GM19324 (cell line): ENCODE measurements around the gene HNRNPD.
"Not testable (repeated sequence)": the region's sequence is repeated elsewhere in the genome, so short reads cannot be mapped to it uniquely, and the experiment has no call there.

Source experiments
- ATAC-seq: cut with Tn5 transposase; IDR thresholded peaks from one replicate; pipeline ENCODE4 v1.9.1; 2021; ENCODE audit warnings: mild to moderate bottlenecking, moderate library complexity; ENCODE audit not compliant: unreplicated experiment, low FRiP score

HNRNPD gene, protein sequence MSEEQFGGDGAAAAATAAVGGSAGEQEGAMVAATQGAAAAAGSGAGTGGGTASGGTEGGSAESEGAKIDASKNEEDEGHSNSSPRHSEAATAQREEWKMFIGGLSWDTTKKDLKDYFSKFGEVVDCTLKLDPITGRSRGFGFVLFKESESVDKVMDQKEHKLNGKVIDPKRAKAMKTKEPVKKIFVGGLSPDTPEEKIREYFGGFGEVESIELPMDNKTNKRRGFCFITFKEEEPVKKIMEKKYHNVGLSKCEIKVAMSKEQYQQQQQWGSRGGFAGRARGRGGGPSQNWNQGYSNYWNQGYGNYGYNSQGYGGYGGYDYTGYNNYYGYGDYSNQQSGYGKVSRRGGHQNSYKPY

DNA sequence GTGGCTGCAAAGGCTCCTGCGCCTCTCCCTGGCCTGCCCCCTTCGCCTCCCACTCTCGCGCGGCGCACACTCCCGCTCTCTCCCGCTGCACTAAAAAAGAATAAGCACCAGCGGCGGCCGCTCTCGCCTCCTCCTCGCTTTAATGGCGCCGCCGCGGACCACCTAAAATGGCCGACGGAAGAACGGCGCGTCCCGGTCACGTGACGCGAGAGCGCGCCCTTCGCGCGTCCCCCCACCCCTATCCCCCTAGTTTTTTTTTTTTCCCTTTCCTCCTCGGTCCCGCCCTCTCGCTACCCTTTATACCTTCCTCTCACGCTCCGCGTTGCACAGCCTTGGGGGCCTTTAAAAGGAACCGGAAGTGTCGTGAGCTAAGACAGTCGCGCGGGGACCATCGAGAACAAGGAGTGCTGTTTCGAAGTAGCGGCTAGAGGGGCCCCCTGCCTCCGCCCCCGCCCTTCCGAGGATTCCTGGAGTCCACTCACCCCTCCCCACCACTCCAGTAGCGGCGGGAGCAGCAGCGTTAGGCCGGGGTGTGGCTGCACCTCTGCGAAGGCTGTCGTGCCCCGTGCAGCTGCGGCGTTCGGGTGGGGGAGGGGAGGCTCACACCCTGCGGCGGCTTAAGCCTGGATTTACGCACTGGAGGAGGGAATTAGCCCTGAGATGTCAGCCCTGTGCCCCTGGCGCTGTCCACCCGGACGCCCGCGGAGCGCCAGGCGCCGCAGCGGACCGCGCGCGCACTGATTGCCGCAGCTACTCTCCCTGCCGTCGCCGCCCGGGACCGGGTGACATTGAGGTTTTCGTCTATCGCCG is at the start of gene HNRNPD:
Gene HNRNPD, minus strand, starts transcription at position 176 of the 810 bp plus-strand sequence. CDS start 313 bp downstream, outside the sequence.
- peak; percentile 98 for ATAC-seq

DNA sequence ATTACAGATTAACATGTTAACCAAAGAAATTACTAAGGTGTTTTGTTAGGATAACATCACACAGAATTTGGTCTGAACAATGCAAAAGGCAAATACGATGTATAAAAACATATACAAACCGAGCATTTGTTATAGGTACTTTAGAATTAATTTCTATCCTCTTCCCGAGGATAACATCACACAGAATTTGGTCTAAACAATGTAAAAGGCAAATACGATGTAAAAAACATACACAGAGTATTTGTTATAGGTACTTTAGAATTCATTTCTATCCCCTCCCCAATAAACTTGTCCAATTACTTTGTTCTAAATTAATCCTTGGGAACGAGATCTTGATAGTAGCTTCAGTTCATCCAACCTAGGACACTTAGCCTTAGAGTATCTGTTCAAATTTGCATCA is 48.8 kb upstream of the HNRNPD start:
- ATAC-seq = no peak

- ATAC-seq = no peak
These were observed 48.2 kb upstream of the HNRNPD start for GRCh38 chr4:82421796-82422560.

- no peak for ATAC-seq
These were observed 45.7 kb upstream of the HNRNPD start for GRCh38 chr4:82419451-82419850.

DNA sequence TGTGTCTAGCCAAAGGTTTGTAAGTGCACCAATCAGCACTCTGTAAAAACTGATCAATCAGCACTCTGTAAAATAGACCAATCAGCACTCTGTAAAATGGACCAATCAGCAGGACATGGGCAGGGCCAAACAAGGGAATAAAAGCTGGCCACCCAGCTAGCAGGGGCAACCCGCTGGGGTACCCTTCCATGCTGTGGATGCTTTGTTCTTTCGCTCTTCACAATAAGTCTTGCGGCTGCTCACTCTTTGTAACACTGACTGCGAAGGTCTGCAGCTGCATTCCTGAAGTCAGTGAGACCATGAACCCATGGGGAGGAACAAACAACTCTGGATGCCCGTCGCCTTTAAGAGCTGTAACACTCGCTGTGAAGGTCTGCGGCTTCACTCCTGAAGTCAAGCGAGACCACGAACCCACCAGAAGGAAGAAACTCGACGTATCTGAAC is 42.2 kb upstream of the HNRNPD start:
- no peak for ATAC-seq

GRCh38 chr4:82415061-82415460 is 41.3 kb upstream of the HNRNPD start:
- ATAC-seq = not testable (repeated sequence)

DNA sequence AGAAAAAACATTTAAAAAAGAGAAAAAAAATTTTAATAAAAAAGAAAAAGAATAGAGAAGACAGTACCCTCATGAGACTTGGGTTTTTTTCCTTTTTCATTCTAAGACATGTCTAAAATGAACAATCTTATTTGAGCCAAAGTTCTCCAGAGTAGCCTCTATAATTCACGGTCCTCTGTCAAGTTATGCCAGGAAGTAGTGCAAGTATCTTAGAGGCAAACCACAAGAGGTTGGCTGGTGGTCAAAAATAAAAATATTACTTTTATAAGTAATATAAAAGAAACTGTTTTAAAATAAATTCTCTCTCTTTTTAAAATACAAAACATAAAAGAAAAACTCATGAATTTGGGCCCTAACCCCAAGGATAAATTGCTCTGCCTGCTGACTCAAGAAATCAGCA is 29.9 kb upstream of the HNRNPD start:
- no peak for ATAC-seq

- ATAC-seq = no peak
These were observed 28.5 kb upstream of the HNRNPD start for GRCh38 chr4:82402196-82402775.

DNA sequence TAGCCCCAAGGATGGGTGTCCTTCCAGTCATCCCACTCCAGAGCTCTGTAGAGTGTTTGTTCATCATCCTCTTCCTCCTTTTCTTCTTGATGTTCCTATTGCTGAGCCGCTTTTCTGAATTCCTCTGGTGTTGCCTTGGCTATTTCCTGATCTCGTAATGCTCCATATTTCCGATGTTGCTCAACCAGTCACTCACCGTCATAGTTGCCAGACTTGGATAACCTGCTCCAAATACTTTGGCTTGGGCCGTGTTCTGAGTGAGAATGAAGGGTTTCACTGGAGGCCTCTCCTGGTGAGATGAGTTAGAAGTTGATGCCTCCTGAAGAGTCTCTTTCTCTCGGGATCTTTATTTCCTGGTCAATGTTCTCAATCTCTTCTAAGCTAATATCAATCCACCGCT is 27.8 kb upstream of the HNRNPD start:
- ATAC-seq = no peak

GRCh38 chr4:82398263-82398662 is 24.5 kb upstream of the HNRNPD start:
- ATAC-seq = no peak

GRCh38 chr4:82397527-82397926 is 23.7 kb upstream of the HNRNPD start:
- no peak for ATAC-seq

GRCh38 chr4:82394896-82395295 is 21.1 kb upstream of the HNRNPD start:
- no peak for ATAC-seq

DNA sequence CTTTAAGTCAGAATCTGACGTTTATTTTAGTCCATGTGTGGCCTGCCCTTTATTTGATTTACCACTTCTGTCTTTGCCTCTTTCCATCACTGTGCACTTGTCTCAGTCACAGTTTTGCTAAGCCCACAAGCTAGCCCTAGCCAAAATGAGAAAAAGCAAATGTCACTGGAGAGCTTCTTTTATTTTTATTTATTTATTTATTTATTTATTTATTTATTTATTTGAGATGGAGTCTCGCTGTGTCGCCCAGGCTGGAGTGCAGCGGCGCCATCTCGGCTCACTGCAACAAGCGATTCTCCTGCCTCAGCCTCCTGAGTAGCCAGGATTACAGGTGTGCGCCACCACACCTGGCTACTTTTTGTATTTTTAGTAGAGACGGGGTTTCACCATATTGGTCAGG is 16.3 kb upstream of the HNRNPD start:
- ATAC-seq = not testable (repeated sequence)

GRCh38 chr4:82388405-82388804 is 14.6 kb upstream of the HNRNPD start:
- ATAC-seq = no peak

DNA sequence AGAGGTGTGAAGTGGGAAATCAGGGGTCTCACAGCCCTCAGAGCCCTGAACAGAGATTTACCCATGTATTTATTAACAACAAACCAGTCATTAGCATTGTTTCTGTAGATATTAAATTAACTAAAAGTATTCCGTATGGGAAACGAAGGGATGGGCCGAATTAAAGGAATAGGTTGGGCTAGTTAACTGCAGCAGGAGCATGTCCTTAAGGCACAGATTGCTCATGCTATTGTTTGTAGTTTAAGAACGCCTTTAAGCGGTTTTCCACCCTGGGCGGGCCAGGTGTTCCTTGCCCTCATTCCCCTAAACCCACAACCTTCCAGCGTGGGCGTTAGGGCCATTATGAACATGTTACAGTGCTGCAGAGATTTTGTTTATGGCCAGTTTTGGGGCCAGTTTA is 12.5 kb upstream of the HNRNPD start:
- not testable (repeated sequence) for ATAC-seq

- no peak for ATAC-seq
These were observed 9.0 kb upstream of the HNRNPD start for GRCh38 chr4:82382751-82383150.

DNA sequence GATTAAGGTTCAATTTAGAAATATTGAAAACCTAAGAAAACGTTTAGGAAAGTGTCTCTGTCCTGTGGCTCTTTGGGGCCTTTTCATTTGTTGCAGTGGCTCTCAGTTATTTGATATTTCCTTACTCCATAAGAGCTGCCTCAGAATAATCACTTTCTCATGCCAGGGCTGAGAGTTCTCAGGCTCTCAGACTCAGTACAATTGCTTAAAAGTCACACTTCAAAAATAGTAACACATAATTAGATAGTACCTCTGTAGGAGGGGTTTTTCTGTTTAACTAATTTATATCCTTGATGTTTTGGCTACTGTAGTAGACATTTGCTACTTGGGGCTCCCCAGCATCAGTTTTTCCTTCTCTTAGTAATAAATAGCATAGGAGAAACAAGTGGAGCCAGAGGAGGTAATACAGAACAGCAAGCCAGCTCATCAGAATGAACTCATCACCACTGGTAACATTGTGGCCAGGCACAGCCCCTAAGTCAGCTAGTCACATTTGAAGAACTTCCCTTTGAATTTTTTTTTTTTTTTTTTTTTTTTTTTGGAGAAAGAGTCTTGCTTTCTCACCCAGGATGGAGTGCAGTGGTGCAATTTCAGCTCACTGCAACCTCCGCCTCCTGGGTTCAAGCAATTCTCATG is 8.0 kb upstream of the HNRNPD start:
- ATAC-seq = no peak

GRCh38 chr4:82381235-82381634 is 7.4 kb upstream of the HNRNPD start:
- ATAC-seq = no peak

DNA sequence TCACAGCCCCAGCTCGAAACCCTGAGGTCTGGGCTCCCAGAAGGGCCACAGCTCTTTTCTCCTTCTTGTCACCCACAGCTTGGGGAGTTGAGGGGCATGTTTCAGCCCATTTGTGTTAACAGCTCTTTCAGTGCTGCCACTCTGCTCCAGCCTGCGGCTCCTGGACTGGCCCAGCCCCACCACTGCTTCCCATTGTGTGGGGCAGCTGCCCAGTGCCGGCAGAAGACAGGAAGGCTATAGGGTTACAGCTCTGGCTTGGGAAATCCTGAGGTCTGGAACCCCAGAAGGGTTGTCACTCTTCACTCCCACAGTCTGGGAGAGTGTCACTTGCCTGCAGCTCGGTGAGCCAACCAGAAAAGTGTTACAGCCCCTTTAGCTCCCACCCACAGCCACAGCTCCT is 7.0 kb upstream of the HNRNPD start:
- ATAC-seq = no peak

GRCh38 chr4:82380344-82380743 is 6.6 kb upstream of the HNRNPD start:
- no peak for ATAC-seq
